ENCODE results near the gene HOXA1.

The HOXA1 gene

GRCh38 chr7:27131390-27131819 is 35.6 kb upstream of the HOXA1 start:
- DNase-seq (ENCODE audit: low read depth): no peak

- DNase-seq (ENCODE audit: low read depth): peak; percentile 48
Observed at GRCh38 chr7:27130540-27131389, 35.0 kb upstream of the HOXA1 start, which contains the start of gene HOXA4. Gene HOXA4 (minus strand): TSS chr7:27130757. CDS start chr7:27130733, 24 bp downstream.

GRCh38 chr7:27129729-27130539 is 34.1 kb upstream of the HOXA1 start:
- no peak for DNase-seq (ENCODE audit: low read depth)

GRCh38 chr7:27128776-27129728 is 33.3 kb upstream of the HOXA1 start:
- no peak for DNase-seq (ENCODE audit: low read depth)

GRCh38 chr7:27128034-27128433 is 32.2 kb upstream of the HOXA1 start:
- no peak for DNase-seq (ENCODE audit: low read depth)

- no peak for DNase-seq (ENCODE audit: low read depth)
Observed at GRCh38 chr7:27126596-27127327, 31.0 kb upstream of the HOXA1 start.

- DNase-seq (ENCODE audit: low read depth): no peak
Observed at GRCh38 chr7:27125986-27126394, 30.2 kb upstream of the HOXA1 start.

- no peak for DNase-seq (ENCODE audit: low read depth)
Observed at GRCh38 chr7:27124902-27125689, 29.3 kb upstream of the HOXA1 start.

- DNase-seq (ENCODE audit: low read depth): no peak
Observed at GRCh38 chr7:27124096-27124901, 28.5 kb upstream of the HOXA1 start.

- no peak for DNase-seq (ENCODE audit: low read depth)
Observed at GRCh38 chr7:27123477-27124053, 27.8 kb upstream of the HOXA1 start.

GRCh38 chr7:27123007-27123476 is 27.2 kb upstream of the HOXA1 start:
- no peak for DNase-seq (ENCODE audit: low read depth)

- DNase-seq (ENCODE audit: low read depth): no peak
Observed at GRCh38 chr7:27122077-27122910, 26.5 kb upstream of the HOXA1 start.

GRCh38 chr7:27121684-27122076 is 25.9 kb upstream of the HOXA1 start:
- no peak for DNase-seq (ENCODE audit: low read depth)

GRCh38 chr7:27119412-27119911 is 23.7 kb upstream of the HOXA1 start:
- no peak for DNase-seq (ENCODE audit: low read depth)

- DNase-seq (ENCODE audit: low read depth): no peak
Observed at GRCh38 chr7:27118580-27118979, 22.8 kb upstream of the HOXA1 start.

GRCh38 chr7:27117887-27118491 is 22.2 kb upstream of the HOXA1 start:
- DNase-seq (ENCODE audit: low read depth): no peak

Measured in activated T-cell treated with anti-CD3 and anti-CD28 coated beads for 24 hours (primary cell).